ENCODE results near the gene LMO7. TPM values are rescaled to one million over a fixed set of nuclear protein-coding genes. Genes with fewer than 3 reads are reported as not detected.

Gene LMO7
- total and polyA plus RNA-seq, 2 of the 13 experiments (the other 11 are each of a cell fraction or from before 2014, with no cell fraction given), result 34.0 to 121 TPM

DNA sequence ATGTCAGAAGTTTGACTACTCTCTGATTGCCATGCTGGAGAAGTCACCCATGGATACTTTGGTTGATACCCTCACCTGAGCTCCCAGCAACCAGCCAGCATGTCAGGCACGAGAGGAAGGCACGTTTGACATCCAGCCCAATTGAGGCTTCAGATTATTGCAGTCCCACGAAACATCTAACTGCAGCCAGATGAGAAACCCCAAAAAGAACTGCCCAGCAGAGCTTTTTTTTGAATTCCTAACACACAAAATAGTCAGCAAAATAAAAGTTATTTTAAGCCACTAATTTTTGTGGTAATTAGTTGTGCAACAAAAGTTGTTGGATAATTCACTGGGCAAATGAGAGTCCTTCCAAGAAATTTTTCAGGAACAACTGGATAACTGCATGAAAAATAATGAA, 259.0 kb downstream of the LMO7 start (continued):
- TF ChIP-seq, protein P1, sequence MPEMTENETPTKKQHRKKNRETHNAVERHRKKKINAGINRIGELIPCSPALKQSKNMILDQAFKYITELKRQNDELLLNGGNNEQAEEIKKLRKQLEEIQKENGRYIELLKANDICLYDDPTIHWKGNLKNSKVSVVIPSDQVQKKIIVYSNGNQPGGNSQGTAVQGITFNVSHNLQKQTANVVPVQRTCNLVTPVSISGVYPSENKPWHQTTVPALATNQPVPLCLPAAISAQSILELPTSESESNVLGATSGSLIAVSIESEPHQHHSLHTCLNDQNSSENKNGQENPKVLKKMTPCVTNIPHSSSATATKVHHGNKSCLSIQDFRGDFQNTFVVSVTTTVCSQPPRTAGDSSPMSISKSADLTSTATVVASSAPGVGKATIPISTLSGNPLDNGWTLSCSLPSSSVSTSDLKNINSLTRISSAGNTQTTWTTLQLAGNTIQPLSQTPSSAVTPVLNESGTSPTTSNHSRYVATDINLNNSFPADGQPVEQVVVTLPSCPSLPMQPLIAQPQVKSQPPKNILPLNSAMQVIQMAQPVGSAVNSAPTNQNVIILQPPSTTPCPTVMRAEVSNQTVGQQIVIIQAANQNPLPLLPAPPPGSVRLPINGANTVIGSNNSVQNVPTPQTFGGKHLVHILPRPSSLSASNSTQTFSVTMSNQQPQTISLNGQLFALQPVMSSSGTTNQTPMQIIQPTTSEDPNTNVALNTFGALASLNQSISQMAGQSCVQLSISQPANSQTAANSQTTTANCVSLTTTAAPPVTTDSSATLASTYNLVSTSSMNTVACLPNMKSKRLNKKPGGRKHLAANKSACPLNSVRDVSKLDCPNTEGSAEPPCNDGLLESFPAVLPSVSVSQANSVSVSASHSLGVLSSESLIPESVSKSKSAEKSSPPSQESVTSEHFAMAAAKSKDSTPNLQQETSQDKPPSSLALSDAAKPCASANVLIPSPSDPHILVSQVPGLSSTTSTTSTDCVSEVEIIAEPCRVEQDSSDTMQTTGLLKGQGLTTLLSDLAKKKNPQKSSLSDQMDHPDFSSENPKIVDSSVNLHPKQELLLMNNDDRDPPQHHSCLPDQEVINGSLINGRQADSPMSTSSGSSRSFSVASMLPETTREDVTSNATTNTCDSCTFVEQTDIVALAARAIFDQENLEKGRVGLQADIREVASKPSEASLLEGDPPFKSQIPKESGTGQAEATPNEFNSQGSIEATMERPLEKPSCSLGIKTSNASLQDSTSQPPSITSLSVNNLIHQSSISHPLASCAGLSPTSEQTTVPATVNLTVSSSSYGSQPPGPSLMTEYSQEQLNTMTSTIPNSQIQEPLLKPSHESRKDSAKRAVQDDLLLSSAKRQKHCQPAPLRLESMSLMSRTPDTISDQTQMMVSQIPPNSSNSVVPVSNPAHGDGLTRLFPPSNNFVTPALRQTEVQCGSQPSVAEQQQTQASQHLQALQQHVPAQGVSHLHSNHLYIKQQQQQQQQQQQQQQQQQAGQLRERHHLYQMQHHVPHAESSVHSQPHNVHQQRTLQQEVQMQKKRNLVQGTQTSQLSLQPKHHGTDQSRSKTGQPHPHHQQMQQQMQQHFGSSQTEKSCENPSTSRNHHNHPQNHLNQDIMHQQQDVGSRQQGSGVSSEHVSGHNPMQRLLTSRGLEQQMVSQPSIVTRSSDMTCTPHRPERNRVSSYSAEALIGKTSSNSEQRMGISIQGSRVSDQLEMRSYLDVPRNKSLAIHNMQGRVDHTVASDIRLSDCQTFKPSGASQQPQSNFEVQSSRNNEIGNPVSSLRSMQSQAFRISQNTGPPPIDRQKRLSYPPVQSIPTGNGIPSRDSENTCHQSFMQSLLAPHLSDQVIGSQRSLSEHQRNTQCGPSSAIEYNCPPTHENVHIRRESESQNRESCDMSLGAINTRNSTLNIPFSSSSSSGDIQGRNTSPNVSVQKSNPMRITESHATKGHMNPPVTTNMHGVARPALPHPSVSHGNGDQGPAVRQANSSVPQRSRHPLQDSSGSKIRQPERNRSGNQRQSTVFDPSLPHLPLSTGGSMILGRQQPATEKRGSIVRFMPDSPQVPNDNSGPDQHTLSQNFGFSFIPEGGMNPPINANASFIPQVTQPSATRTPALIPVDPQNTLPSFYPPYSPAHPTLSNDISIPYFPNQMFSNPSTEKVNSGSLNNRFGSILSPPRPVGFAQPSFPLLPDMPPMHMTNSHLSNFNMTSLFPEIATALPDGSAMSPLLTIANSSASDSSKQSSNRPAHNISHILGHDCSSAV (CRISPR knock-in tag; IDR thresholded peaks at IDR 0.05; ENCODE audit: borderline replicate concordance), result no peak
- TF ChIP-seq ZNF549 (CRISPR knock-in tag; IDR thresholded peaks at IDR 0.05), result no peak
- TF ChIP-seq, protein P2, sequence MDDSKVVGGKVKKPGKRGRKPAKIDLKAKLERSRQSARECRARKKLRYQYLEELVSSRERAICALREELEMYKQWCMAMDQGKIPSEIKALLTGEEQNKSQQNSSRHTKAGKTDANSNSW (CRISPR knock-in tag; IDR thresholded peaks at IDR 0.05; ENCODE audit: borderline replicate concordance), result no peak
- no peak for TF ChIP-seq FOXA1 (IDR thresholded peaks at IDR 0.05)
- no peak for TF ChIP-seq FOXA1 (CRISPR knock-in tag; IDR thresholded peaks at IDR 0.05)
- no peak for TF ChIP-seq SMAD1 (CRISPR knock-in tag; IDR thresholded peaks at IDR 0.05; ENCODE audit: borderline replicate concordance, low read depth)
- TF ChIP-seq, protein P3, sequence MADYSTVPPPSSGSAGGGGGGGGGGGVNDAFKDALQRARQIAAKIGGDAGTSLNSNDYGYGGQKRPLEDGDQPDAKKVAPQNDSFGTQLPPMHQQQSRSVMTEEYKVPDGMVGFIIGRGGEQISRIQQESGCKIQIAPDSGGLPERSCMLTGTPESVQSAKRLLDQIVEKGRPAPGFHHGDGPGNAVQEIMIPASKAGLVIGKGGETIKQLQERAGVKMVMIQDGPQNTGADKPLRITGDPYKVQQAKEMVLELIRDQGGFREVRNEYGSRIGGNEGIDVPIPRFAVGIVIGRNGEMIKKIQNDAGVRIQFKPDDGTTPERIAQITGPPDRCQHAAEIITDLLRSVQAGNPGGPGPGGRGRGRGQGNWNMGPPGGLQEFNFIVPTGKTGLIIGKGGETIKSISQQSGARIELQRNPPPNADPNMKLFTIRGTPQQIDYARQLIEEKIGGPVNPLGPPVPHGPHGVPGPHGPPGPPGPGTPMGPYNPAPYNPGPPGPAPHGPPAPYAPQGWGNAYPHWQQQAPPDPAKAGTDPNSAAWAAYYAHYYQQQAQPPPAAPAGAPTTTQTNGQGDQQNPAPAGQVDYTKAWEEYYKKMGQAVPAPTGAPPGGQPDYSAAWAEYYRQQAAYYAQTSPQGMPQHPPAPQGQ (CRISPR knock-in tag; IDR thresholded peaks at IDR 0.05; ENCODE audit: borderline replicate concordance), result no peak
- no peak for TF ChIP-seq CAMTA2 (CRISPR knock-in tag; IDR thresholded peaks at IDR 0.05; ENCODE audit: borderline replicate concordance)

All from HepG2 (cell line).